ENCODE measurements around the gene EPS8L3.

- TF ChIP-seq POLR2AphosphoS5 (IDR thresholded peaks at IDR 0.05; ENCODE audit: borderline replicate concordance, low read depth, low read length): no peak
- TF ChIP-seq EZH2 (IDR thresholded peaks at IDR 0.05): no peak
- no peak for TF ChIP-seq FOXP2 (optimal IDR thresholded peaks at IDR 0.05; ENCODE audit: control extremely low read depth, extremely low read length, insufficient read depth)
Measured at GRCh38 chr1:109740615-109741373, 22.9 kb downstream of the EPS8L3 start, which contains the start of gene GSTM3.

All from SK-N-MC (cell line).